DMS79 (cell line): ENCODE results near the gene SND1.

Experiments used
- DNase-seq: peaks from one replicate; lab custom pipeline; 2025; lab: John Stamatoyannopoulos, UW

Gene SND1

GRCh38 chr7:128073671-128074310, 421.8 kb downstream of the SND1 start:
- no peak for DNase-seq

- no peak for DNase-seq
Observed at GRCh38 chr7:128074336-128074735, 422.3 kb downstream of the SND1 start.

GRCh38 chr7:128074736-128075135, 422.7 kb downstream of the SND1 start:
- DNase-seq: no peak

DNA sequence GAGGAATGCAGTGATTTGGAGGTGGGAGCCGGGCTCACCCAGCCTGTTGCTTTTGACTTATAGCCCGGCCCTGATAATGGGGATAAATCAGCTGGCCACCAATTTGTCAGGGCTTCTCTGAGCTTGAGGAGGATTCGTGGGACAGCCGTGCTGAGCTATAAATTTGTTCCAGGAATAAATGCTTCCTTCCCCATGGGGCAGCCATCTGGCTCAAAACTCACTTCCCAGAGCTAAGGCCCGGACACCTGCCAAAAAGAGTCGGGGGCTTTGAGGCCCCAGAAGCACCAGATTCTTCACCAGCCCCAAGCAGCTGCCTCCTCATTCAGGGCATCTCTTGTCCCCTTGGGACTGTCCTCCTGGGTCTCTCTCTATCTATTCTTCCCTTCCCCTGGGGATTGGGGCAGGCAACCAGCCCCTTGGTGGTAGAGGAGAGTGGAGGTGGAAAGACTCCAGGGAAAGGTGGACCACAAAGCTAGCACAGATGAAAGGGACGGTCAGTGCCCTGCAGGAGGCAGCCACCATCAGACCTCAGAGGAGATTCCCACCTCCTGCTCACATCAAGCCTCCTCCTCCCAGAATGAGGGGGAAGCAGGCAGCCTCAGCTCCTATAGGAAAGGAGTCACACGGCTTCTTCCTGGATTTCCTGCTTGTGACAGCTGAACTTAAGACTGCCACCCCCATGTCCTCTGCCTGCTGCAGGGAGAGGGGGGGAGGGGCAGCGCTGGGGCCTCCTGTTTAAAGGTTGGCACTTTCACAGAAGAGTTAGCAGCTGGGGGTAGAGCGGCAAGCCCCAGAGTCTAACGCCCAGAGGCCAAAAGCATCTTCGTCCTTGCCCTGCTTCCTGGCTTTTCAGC, 423.5 kb downstream of the SND1 start:
- no peak for DNase-seq

GRCh38 chr7:128076196-128076795, 424.3 kb downstream of the SND1 start:
- no peak for DNase-seq

DNA sequence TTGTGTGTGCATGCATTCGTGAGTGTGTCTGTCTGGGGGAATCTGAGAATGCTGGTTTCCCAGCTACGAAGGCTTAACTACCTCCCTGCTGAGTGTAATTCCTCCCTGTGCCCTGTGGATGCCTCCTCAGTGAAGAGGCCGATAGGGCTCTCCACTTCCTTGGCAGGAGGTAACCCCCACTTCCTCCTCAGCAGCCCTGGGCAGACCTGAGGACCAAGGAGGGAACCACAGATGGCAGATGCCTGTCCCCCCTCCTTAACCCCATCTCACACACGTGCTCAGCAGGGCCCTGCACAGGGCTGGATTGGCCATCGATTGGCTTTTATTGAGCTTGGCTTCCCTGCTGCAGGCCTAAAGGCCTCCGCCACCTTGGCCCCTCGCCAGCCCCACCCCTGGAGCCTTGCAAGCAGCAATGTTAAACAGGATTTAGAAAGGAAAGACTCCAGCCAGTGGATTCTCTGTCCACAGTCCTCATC, 424.8 kb downstream of the SND1 start:
- peak; percentile 77 for DNase-seq

- no peak for DNase-seq
Observed at GRCh38 chr7:128078309-128078708, 426.3 kb downstream of the SND1 start.

DNA sequence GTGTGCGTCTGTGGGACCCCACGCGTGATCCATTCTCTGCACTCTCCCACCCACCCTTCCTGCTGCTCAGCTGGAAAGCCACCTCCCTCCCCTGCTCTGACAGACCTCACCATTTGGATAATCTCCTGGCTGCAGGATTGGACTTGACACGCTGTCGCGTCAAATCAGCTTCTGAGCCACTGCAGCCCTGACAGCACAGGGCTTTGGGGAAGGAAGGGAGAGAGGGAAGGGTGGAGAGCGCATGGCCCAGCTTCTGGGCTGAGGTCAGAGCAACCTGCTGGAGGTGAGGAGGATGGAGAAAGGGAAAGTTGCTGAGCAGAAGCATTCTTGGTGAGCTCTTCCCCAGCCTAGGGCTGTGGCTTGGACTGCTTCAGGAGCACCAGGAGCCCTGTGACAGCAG, 428.2 kb downstream of the SND1 start:
- DNase-seq: no peak

GRCh38 chr7:128081351-128081750, 429.4 kb downstream of the SND1 start:
- DNase-seq: no peak

- no peak for DNase-seq
Observed at GRCh38 chr7:128081808-128082207, 429.8 kb downstream of the SND1 start.

GRCh38 chr7:128082431-128082830, 430.4 kb downstream of the SND1 start:
- DNase-seq: no peak

DNA sequence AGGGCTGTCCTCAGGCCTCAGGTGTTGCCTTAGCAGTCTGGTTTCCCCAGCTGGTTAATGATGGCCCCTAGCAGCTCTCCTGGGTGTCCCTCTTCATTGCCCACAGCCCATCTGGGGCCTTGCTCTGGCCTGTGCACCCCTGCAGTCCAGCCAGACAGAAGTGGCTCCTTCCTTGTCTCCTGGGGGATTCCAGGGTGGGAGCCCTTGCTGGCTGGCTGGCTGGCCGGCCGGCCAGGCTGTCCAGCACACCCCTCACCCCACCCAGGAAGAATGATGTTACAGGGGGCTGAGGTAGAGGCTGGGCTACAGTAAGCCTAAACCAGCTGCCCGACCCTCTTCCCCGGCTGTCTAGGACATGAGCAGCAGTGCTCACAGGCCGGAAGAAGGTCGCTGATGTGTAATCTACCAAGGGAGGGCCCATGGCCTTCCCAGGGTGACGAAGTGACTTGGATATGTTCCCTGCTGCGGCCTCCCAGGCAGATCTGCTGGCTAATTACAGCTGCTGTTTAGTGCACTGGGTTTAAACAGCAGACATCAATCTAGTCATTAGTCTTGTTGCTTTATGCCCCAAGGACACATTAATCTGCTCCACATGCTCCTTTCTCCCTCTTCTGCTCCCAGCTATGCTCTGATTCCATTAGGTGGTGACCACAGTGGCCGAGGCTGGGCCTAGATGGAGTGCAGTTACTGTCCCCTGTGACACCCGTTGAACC, 433.1 kb downstream of the SND1 start:
- DNase-seq: no peak

- no peak for DNase-seq
Observed at GRCh38 chr7:128090492-128090891, 438.5 kb downstream of the SND1 start.

- no peak for DNase-seq
Observed at GRCh38 chr7:128091106-128091505, 439.1 kb downstream of the SND1 start.

- DNase-seq: no peak
Observed at GRCh38 chr7:128092221-128092620, 440.2 kb downstream of the SND1 start.

GRCh38 chr7:128093614-128094570, 441.9 kb downstream of the SND1 start:
- DNase-seq: peak; percentile 77

GRCh38 chr7:128094686-128095085, 442.7 kb downstream of the SND1 start:
- DNase-seq: no peak

- DNase-seq: no peak
Observed at GRCh38 chr7:128097211-128097731, 445.3 kb downstream of the SND1 start.

GRCh38 chr7:128098629-128099028, 446.6 kb downstream of the SND1 start:
- DNase-seq: no peak

GRCh38 chr7:128099204-128099671, 447.2 kb downstream of the SND1 start:
- DNase-seq: no peak
